SK-N-SH (cell line): ENCODE results near the gene RNF227.

Experiments used
- CTCF ChIP-seq: fragments of 200-600 bp; sonication (generic); IDR thresholded peaks from 2 replicates; pipeline ENCODE4 v1.6.1; 2017; ENCODE audit warnings: antibody characterized with exemption, mild to moderate bottlenecking, moderate library complexity
- JUND ChIP-seq: IDR thresholded peaks from 2 replicates; pipeline ENCODE4 v1.4.0; 2012

GRCh38 chr17:7894226-7894625 is 21.9 kb downstream of the RNF227 start:
- TF ChIP-seq JUND (no peak), CTCF (no peak)
